GM20000 (cell line): ENCODE measurements around the gene BTBD19.

Experiments
- DNase-seq: peaks from one replicate; pipeline ENCODE4 v3.0.0; 2012; ENCODE audit warnings: low spot score
- TF ChIP-seq, protein P1 (sequence below): IDR thresholded peaks from 2 replicates; pipeline ENCODE4 v1.5.1; 2012; ENCODE audit warnings: mild to moderate bottlenecking, control low read depth; ENCODE audit errors: extremely low read depth, missing control alignments

Gene BTBD19

DNA sequence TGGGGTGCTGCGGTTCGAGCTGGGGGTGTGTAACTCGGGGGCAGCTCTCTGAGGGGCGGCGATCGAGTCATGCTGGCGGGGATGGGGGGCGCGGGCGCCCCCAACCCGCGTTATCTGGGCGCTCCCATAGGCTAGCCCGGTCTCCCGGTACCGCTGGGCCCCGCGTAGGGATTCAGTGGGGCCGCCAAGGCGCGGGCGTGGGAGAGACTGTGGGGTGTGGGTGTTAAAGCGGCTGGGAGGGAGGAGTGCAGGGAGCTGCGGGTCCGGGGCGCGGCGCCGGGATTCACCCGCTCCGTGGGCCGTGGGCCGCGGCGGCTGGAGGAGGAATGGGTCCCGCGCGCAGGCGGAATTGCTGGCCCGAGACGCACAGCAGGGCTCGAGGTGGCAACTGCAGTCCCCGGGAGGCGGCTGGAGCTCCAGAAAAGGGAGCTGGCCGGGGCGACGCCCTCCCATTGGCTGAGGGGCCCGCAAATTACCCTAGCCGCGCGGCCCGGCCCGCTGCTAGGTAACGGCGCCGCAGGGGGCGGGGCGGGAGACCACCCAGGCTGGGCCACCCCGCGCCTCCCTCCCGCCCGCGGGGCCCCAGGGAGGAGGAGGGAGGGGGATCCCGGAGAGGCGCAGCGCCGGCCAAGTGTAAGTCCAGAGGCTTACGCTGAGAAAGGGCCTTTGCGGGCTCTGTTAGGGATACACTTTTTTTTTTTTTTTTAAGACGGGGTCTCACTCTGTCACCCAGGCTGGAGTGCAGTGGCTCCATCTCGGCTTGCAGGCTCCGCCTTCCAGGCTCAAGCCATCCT, 34.7 kb downstream of the BTBD19 start, which contains the start of gene PTCH2:
Gene PTCH2 (minus strand): TSS at position 392 of the 794 bp plus-strand sequence. CDS start 321 bp downstream, at position 71.
- TF ChIP-seq, protein P1, sequence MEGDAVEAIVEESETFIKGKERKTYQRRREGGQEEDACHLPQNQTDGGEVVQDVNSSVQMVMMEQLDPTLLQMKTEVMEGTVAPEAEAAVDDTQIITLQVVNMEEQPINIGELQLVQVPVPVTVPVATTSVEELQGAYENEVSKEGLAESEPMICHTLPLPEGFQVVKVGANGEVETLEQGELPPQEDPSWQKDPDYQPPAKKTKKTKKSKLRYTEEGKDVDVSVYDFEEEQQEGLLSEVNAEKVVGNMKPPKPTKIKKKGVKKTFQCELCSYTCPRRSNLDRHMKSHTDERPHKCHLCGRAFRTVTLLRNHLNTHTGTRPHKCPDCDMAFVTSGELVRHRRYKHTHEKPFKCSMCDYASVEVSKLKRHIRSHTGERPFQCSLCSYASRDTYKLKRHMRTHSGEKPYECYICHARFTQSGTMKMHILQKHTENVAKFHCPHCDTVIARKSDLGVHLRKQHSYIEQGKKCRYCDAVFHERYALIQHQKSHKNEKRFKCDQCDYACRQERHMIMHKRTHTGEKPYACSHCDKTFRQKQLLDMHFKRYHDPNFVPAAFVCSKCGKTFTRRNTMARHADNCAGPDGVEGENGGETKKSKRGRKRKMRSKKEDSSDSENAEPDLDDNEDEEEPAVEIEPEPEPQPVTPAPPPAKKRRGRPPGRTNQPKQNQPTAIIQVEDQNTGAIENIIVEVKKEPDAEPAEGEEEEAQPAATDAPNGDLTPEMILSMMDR, result no peak
- DNase-seq, result peak; percentile 80

DNA sequence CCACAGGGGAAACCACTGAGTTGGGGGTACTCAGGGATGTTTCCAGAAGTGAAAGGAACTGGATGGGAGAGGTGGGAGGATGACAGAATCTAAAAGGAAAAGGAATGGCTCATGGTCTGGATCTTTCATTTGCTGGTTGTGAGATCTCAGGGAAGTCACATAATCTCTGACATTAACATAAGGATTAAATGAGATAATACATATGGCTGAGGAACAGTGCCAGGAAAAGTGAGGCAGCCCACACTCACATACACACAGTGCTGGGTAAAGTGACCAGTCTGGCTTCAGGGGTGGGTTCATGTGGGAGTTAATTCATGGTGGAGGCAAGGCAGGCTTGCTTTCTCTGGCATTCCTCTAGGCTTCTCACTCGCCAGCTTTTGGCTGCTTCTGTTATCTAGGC, 38.7 kb downstream of the BTBD19 start:
- no peak for DNase-seq
- TF ChIP-seq, protein P1, result no peak

DNA sequence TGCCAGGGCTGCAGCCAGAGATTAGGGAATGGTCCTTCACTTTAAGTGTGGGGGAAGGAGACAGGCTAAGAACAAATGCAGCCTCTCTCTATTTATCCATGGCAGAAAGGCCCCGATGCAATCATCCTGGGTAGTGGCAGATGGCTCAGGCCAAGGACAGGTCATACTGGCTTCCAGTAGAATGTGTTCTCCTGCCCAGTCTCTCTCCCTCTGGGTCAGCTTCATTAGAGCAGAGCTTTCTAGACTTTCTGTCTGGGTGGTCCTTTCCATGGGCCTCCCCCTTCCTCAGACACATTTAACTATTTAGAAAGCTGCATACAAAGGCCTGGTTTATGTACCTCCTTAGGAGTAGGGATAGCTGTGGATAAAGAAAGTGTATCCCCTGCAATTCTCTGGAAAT, 39.5 kb downstream of the BTBD19 start:
- DNase-seq, result no peak
- TF ChIP-seq, protein P1, result no peak

DNA sequence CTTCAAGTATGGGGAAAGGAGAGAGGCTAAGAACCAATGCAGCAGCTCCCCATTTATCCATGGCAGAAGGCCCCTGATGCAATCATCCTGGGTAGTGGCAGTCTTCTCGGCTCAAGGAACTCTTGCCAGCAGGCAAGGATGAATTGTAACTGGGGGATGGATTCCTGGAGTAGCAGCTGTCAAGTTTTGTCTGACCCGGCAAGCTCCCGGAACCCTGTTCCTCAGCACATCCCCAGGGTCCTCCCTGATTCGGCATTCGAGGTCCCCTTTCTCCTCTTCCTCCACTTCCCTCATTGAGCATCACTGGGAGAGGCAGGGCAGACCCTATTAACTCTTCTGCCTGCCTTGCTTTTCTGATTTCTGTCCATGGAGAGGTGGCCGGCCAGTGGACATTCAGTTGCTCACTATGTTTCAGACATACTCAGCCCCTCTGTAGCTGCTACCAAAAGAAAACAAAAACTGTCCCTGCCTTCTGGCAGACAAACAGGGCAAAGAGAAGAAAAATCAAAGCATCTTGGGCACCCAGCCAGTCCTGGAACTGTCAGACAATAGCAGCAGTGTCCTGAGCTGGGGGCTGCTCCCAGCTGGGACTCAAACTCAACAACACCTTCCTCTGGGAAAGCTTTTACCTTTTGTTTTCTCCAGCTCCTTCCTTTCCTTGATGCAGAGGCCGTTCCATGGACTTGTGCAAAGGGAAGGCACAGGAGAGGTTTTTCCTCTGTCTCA, 40.3 kb downstream of the BTBD19 start:
- DNase-seq, result no peak
- TF ChIP-seq, protein P1, result no peak

DNA sequence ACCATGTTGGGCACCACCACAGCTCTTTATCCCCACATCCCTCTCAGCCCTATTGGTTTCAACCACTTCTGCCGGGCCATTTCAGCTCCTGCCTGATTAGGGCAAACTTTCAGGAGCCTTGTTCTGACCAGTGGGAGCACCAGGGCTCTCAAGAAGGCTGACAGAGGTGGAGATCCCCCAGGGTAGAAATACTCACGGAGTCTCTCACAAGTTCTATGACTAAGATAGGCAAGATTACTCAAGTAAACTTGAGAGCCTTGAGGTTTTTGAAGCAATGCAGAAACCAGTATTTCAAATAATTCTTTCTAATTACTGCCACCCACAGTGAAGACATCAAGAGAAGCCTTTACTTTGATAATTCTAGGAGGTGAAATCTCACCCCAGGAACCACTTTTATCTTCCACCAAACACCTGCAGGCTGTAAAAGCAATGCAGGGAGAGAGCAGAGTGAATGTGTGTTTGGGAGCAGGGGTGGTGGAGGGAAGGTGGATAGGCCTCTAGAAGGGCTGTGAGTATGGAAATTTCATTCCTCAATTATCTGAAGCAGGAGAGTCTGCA, 41.3 kb downstream of the BTBD19 start:
- TF ChIP-seq, protein P1, result no peak
- no peak for DNase-seq

DNA sequence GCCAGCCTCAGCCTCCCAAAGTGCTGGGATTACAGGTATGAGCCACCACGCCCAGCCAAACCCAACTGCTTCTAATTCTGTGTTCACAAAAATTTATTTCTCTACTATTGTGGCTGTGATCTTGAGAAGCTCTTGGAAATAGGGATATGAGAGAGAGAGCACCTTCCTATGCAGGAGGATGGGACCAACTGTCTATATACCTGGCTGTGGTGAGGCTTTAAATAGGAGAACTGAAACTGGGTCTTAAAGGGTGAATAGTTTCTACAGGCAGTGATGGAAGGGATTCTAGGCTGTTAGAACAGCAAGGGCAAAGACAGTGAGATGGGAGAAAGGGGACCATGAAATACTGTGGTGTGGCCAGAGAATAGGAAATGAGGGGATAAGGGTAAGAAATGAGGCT, 43.0 kb downstream of the BTBD19 start:
- DNase-seq, result no peak
- TF ChIP-seq, protein P1, result no peak

DNA sequence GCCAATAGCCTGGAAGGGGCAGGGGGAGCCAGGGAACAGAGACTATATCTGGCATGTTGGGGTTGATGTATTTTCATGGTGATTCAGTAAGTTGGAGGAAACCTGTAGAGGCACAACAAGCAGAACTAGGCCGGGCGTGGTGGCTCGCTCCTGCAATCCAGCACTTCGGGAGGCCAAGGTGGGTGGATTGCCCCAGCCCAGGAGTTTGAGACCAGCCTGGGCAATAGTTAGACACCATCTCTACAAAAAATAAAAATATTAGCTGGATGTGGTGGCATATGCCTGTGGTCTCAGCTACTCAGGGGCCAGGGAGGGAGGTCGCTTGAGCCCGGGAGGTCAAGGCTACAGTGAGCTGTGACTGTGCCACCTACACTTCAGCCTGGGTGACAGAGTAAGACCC, 44.9 kb downstream of the BTBD19 start:
- DNase-seq, result no peak
- TF ChIP-seq, protein P1, result no peak
